ENCODE measurements around the gene DDX51. TPM values are rescaled to one million over a fixed set of nuclear protein-coding genes. Genes with fewer than 3 reads are reported as not detected.

Gene DDX51
- total RNA-seq, 3 donors from 2014 or later, result 11.2 to 16.7 (median 16.4) TPM

DNA sequence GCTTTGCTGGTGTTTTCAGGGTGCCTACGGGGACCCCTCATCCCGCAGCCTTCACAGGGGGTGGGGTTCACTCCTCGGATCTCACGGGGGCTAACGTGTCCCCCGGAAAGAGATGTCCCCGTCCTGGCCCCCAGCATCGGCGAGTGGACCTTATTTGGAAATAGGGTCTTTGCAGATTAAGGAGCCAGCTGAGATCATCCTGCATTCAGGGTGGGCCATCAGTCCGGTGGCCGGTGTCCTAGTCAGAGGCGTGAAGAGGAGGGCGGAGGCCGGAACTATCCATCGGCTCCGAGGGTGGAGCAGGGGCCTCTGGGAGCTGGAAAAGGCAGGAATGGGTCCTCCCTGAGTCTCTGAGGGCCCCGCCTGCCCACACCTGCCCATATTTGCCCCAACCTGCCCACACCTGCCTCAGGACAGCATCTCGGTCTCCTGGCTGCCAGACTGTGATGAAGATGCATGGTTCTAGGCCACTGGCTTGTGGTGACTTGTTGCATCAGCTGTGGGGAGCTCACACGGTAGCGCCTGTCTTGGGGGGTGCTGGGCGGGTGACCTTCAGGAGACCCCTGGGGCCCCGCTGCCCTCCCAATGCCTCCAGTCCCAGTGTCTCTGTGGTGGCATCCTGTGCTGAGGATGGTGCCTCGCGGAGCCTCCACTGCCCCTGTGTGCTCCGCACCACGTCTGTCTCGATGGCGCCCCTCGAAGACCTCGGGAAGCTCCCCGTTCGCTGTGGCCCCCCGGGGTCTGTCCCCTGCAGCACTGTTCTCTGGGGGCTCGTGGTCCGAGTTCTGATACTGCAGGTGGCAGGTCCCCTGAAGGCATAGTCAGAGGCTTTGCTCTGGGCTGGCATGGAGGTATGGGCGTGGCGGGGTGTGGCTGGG, 14.8 kb upstream of the DDX51 start:
- Histone ChIP-seq H3K27me3 (peaks cover 0 to 6% of the 10 kb centered on the region in 2 donors), H3K9me3 (no peaks in the 10 kb centered on the region), H3K4me1 (peaks cover 3 to 13% of the 10 kb centered on the region in 2 donors), H3K36me3 (no peaks in the 10 kb centered on the region), H3K4me3 (no peak overlapping the region), H3K27ac (no peak overlapping the region)
- no peak for TF ChIP-seq POLR2A (IDR thresholded peaks at IDR 0.05)
- TF ChIP-seq, protein P1, sequence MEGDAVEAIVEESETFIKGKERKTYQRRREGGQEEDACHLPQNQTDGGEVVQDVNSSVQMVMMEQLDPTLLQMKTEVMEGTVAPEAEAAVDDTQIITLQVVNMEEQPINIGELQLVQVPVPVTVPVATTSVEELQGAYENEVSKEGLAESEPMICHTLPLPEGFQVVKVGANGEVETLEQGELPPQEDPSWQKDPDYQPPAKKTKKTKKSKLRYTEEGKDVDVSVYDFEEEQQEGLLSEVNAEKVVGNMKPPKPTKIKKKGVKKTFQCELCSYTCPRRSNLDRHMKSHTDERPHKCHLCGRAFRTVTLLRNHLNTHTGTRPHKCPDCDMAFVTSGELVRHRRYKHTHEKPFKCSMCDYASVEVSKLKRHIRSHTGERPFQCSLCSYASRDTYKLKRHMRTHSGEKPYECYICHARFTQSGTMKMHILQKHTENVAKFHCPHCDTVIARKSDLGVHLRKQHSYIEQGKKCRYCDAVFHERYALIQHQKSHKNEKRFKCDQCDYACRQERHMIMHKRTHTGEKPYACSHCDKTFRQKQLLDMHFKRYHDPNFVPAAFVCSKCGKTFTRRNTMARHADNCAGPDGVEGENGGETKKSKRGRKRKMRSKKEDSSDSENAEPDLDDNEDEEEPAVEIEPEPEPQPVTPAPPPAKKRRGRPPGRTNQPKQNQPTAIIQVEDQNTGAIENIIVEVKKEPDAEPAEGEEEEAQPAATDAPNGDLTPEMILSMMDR (IDR thresholded peaks at IDR 0.05), result no peak
- TF ChIP-seq POLR2AphosphoS5 (IDR thresholded peaks at IDR 0.05), result no peak
- DNase-seq (ENCODE audit: low spot score in 2 of 2), result no peak
- intact Hi-C loops (cut with DNase I; ENCODE audit: low total_unique reads), result no loop called here

DNA sequence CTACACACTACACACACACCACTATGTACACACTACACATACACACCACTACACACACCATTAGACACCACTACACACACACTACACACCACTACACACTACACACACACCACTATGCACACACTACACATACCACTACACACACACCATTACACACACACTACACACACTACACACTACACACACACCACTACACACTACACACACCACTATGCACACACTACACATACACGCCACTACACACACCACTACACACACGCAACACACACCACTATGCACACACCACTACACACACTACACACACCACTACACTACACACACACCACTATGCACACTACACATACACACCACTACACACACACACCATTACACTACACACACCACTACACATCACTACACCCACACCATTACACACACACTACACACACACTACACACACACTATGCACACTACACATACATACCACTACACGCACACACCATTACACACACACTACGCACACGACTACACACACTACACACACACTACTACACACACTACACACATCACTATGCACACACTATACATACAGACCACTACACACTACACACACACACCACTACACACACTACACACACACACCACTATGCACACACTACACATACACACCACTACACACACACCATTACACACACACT, 13.8 kb upstream of the DDX51 start:
- H3K27me3 ChIP-seq, result no peaks in the 10 kb centered on the region
- no peak for DNase-seq (ENCODE audit: low spot score in 2 of 2)
- peaks cover 3 to 6% of the 10 kb centered on the region in 2 donors for H3K4me1 ChIP-seq
- TF ChIP-seq POLR2AphosphoS5 (IDR thresholded peaks at IDR 0.05), result no peak
- TF ChIP-seq, protein P1 (IDR thresholded peaks at IDR 0.05), result no peak
- no peak for TF ChIP-seq POLR2A (IDR thresholded peaks at IDR 0.05)
- H3K27ac ChIP-seq, result no peak overlapping the region
- H3K9me3 ChIP-seq, result no peaks in the 10 kb centered on the region
- no peaks in the 10 kb centered on the region for H3K36me3 ChIP-seq
- intact Hi-C loops (cut with DNase I; ENCODE audit: low total_unique reads), result no loop called here
- no peak overlapping the region for H3K4me3 ChIP-seq

DNA sequence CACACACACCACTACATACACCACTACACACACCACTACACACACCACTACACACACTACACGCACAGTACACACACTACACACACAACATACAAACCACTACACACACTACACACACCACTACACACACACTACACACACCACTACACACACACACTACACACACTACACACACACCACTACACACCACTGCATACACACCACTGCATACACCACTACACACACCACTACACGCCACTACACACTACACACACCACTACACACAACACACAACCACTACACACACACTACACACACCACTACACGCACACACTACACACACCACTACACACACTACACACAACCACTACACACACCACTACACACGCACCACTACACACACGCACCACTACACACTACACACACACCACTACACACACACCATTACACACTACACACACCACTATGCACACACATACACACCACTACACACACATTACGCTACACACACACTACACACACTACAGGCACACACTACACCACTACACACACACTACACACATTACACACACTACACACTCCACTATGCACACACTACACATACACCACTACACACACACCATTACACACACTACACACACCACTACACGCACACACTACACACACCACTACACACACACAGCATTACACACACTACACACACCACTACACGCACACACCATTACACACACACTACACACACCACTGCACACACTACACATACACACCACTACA, 12.6 kb upstream of the DDX51 start:
- no peak overlapping the region for H3K27ac ChIP-seq
- DNase-seq (ENCODE audit: low spot score in 2 of 2), result no peak
- no peaks in the 10 kb centered on the region for H3K27me3 ChIP-seq
- no peak overlapping the region for H3K4me3 ChIP-seq
- no peaks in the 10 kb centered on the region for H3K36me3 ChIP-seq
- intact Hi-C loops (cut with DNase I; ENCODE audit: low total_unique reads), result no loop called here
- no peaks in the 10 kb centered on the region for H3K4me1 ChIP-seq
- H3K9me3 ChIP-seq, result no peaks in the 10 kb centered on the region
- TF ChIP-seq, protein P1 (IDR thresholded peaks at IDR 0.05), result no peak
- no peak for TF ChIP-seq POLR2AphosphoS5 (IDR thresholded peaks at IDR 0.05)
- TF ChIP-seq POLR2A (IDR thresholded peaks at IDR 0.05), result no peak

DNA sequence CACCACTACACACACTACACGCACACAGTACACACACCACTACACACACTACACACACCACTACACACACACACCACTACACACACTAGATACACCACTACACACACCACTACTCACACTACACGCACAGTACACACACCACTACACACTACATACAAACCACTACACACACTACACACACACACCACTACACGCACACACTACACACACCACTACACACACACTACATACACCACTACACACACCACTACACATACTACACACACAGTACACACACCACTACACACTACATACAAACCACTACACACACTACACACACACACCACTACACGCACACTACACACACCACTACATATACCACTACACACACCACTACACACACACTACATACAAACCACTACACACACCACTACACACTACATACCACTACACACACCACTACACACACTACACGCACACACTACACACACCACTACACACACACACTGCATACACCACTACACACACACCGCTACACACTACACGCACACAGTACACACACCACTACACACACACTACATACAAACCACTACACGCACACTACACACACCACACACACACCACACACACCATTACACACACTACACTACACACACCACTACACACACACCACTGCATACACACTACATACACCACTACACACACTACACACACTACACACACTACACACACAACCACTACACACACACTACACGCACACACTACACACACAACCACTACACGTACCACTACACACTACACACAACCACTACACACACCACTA, 11.9 kb upstream of the DDX51 start:
- TF ChIP-seq POLR2A (IDR thresholded peaks at IDR 0.05) (no peak), POLR2AphosphoS5 (IDR thresholded peaks at IDR 0.05) (no peak)
- TF ChIP-seq, protein P1 (IDR thresholded peaks at IDR 0.05), result no peak
- no peak overlapping the region for H3K4me3 ChIP-seq
- no peaks in the 10 kb centered on the region for H3K27me3 ChIP-seq
- DNase-seq (ENCODE audit: low spot score in 2 of 2), result no peak
- intact Hi-C loops (cut with DNase I; ENCODE audit: low total_unique reads), result no loop called here
- H3K4me1 ChIP-seq, result no peaks in the 10 kb centered on the region
- no peak overlapping the region for H3K27ac ChIP-seq
- H3K9me3 ChIP-seq, result no peaks in the 10 kb centered on the region
- no peaks in the 10 kb centered on the region for H3K36me3 ChIP-seq
